ENCODE results near the gene FXYD2. TPM values are rescaled to one million over a fixed set of nuclear protein-coding genes. Genes with fewer than 3 reads are reported as not detected.

Gene FXYD2
- total RNA-seq, result 1 to 10 TPM in 1 of 4 donors, under 1 TPM in 1, not detected in 2; 0.67 to 1.7 TPM

DNA sequence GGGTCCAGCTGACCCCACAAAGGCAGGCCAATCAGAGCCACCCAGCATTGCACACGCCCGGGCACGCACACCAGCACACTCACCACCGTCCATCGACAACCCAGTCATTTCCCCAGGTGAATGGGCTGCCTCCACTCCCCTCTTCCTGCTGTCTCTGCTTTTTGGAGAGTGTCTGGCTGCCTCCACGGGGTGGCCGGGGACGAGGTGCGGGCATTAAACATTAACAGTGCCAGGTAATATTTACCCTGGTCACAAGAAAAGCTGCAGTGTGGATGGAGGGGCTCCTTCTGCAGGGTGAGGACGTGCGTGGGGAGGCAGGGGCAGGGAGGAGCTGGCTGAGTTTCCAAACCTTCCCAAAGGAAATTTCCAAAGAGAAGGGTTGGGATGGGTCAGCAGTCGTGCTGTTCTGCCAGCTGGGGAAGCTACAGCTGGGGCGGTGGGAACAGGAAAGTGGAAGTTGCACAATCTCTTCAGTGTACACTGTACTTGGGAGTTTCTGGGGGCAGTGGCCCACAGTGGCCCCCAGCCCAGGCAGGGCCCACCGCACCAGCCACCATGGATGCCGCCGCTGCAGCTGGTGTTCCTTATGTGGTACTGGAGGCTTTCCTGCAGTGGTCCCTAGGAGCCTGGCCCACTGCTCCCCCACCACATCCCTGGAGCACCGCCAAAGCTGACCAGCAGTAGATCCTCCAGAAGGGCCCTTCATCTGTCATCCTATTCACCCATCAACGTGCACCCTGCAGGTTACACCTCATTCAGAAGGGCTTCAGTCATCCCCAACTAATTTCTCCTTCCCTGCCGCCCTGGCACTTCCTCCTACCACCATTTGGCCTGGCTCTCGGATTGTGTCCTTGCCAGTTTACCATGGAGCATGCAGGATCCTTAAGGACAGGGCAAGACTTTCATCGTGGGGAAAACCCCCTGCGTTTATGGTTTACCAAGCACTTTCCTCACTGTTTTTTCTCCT, at the start of gene FXYD2:
FXYD2 (minus strand) TSS at position 174 of the 967 bp plus-strand sequence; CDS start at position 108, 66 bp downstream.
- H3K27ac ChIP-seq, result peak within 1 kb of the TSS; percentile 57 to 74 (median 64)
- DNase-seq, result peak in 2 of 3 donors; percentile 53 to 62
- H3K4me1 ChIP-seq, result peaks cover 0 to 40% (median 14%) of the 10 kb centered on the region in 4 donors
- H3K36me3 ChIP-seq, result no peaks in the 10 kb centered on the region
- no peak within 1 kb of the TSS for H3K4me3 ChIP-seq
- H3K9me3 ChIP-seq, result no peaks in the 10 kb centered on the region
- no peak for TF ChIP-seq POLR2A (IDR thresholded peaks at IDR 0.05)
- TF ChIP-seq, protein P1, sequence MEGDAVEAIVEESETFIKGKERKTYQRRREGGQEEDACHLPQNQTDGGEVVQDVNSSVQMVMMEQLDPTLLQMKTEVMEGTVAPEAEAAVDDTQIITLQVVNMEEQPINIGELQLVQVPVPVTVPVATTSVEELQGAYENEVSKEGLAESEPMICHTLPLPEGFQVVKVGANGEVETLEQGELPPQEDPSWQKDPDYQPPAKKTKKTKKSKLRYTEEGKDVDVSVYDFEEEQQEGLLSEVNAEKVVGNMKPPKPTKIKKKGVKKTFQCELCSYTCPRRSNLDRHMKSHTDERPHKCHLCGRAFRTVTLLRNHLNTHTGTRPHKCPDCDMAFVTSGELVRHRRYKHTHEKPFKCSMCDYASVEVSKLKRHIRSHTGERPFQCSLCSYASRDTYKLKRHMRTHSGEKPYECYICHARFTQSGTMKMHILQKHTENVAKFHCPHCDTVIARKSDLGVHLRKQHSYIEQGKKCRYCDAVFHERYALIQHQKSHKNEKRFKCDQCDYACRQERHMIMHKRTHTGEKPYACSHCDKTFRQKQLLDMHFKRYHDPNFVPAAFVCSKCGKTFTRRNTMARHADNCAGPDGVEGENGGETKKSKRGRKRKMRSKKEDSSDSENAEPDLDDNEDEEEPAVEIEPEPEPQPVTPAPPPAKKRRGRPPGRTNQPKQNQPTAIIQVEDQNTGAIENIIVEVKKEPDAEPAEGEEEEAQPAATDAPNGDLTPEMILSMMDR (IDR thresholded peaks at IDR 0.05), result no peak
- H3K27me3 ChIP-seq, result no peaks in the 10 kb centered on the region

DNA sequence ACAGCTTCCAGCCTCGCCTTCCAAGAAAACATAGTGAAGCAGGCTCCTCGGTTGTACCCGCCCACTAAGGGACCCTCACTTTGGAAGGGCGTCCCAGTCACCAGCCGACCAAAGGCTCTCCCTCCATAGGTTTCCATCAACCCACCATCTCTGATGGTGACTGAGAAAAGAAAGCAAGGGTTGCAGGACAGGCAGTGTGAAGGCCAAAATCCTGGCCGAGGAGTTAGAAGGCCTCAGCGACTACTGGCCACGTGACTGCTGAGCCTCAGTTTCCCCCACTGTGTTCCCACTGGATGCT, 49.2 kb upstream of the FXYD2 start:
- TF ChIP-seq POLR2A (IDR thresholded peaks at IDR 0.05), result no peak
- TF ChIP-seq, protein P1 (IDR thresholded peaks at IDR 0.05), result no peak
- Histone ChIP-seq H3K36me3 (no peaks in the 10 kb centered on the region), H3K4me3 (no peak overlapping the region), H3K4me1 (peaks cover 0 to 30% (median 8%) of the 10 kb centered on the region in 4 donors), H3K27me3 (peaks cover 0 to 7% of the 10 kb centered on the region in 2 donors), H3K27ac (peak overlapping the region in 2 of 4 donors; percentile 62 to 68), H3K9me3 (no peaks in the 10 kb centered on the region)
- no peak for DNase-seq

DNA sequence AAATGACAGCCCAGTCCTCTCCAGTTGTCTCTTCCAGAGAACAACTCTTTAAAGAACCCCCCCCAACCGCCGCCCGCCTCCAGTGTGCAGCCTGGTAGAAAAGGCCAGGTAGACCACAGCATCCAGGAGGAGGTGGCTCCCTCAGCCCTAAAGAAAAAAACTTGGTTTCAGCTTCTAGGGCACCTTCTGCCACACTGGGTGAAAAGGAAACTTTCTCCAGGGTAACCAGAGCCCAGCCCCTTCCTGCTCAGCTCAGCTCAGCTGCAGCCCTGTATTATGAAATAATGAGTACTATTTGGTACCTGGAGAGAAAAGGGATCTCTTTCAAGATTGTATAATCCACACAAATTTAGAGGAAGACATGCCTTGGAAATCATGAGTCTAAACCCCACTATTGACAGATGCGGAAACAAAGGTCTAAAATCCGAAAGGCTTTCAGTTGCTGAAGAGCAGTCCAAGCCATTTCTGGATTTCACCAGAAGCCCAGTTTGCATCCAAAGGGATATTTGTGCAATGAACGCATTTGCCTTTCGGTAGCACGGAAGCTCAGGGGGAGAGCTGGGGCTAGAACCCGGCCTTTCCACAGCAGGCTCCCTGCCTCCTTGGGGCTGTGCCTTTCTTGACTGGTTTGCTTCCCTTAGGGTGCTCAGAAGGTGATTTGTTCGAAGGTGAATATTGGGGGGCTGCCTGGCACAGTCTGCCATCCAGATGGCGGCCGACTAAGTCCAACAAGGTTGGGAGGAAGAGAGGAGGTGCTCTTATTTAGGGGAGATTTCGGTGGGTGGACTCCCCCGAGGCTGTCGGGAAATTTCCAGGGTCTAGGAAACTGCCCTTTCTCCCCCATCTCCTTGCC, 48.7 kb upstream of the FXYD2 start:
- TF ChIP-seq, protein P1 (IDR thresholded peaks at IDR 0.05), result no peak
- no peak for TF ChIP-seq POLR2A (IDR thresholded peaks at IDR 0.05)
- DNase-seq, result no peak
- peaks cover 0 to 7% of the 10 kb centered on the region in 2 donors for H3K27me3 ChIP-seq
- no peaks in the 10 kb centered on the region for H3K36me3 ChIP-seq
- H3K4me1 ChIP-seq, result peaks cover 0 to 31% (median 8%) of the 10 kb centered on the region in 4 donors
- no peaks in the 10 kb centered on the region for H3K9me3 ChIP-seq
- H3K4me3 ChIP-seq, result no peak overlapping the region
- H3K27ac ChIP-seq, result peak overlapping the region in 2 of 4 donors; percentile 62 to 68

DNA sequence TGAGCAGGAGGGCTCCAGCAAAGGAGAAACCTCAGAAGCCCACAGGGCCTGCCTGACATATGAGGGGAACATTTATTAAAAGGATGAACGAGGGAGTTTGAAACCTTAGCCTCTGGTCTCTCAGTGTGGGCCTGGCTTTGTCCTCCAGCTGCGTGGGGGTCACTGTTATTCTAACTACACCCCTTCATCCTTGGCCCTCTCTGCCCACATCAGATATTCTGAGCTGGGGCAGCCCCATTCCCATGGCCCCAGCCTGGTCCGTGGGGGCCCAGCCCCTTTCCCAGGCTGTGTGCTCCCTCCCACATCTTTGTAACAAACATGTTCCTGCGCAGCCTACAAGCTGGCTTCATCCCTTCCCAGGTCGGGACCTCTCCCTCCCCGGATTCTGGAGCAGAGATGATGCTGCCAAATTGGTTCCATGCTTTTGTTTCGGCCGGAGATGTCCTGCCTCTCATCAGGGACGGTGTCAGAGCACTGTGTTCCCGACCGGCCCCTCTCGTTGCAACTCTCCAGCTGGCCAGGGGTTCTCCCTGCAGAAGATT, 47.9 kb upstream of the FXYD2 start:
- Histone ChIP-seq H3K4me3 (no peak overlapping the region), H3K4me1 (peaks cover 0 to 31% (median 8%) of the 10 kb centered on the region in 4 donors), H3K27me3 (peaks cover 0 to 7% of the 10 kb centered on the region in 2 donors), H3K27ac (peak overlapping the region in 2 of 4 donors; percentile 17 to 68), H3K9me3 (no peaks in the 10 kb centered on the region), H3K36me3 (no peaks in the 10 kb centered on the region)
- DNase-seq, result no peak
- TF ChIP-seq, protein P1 (IDR thresholded peaks at IDR 0.05), result no peak
- TF ChIP-seq POLR2A (IDR thresholded peaks at IDR 0.05), result no peak

DNA sequence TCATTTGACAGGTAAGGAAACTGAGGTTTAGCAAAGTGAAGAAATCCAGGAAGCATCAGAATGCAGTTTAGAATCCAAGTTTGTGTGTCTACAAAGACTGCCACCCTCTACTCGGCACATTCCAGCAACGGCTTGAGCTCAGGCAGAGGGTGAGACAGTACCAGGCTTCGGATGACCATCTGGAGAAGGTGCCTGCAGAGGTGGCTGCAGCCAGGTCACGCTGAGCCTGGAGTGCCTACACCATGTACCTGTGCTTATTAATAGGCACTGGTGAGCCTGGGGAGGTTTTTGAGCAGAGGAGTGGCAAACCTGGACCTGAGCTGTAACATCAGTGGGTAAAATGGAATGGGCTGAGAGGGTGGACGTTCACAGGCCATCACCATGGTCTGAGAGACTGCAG, 47.2 kb upstream of the FXYD2 start:
- Histone ChIP-seq H3K27me3 (peaks cover 0 to 7% of the 10 kb centered on the region in 2 donors), H3K36me3 (no peaks in the 10 kb centered on the region), H3K9me3 (no peaks in the 10 kb centered on the region), H3K27ac (peak overlapping the region in 1 of 4 donors; percentile 68), H3K4me3 (no peak overlapping the region), H3K4me1 (peaks cover 0 to 31% (median 8%) of the 10 kb centered on the region in 4 donors)
- no peak for DNase-seq
- no peak for TF ChIP-seq POLR2A (IDR thresholded peaks at IDR 0.05)
- TF ChIP-seq, protein P1 (IDR thresholded peaks at IDR 0.05), result no peak

Measured in Peyer's patch (tissue), 4 donors.